H1 (cell line): Measurements from ENCODE around the gene GK2. TPM values are rescaled to one million over a fixed set of nuclear protein-coding genes. Genes with fewer than 3 reads are reported as not detected.

Experiments
- CTCF ChIA-PET: fragments of 300-600 bp; sonication (Branson Sonifier 250); formaldehyde crosslinking; loops from one replicate; lab custom pipeline; 2021; ENCODE audit not compliant: partially characterized antibody; lab: Charles Lee
- POLR2A ChIA-PET: fragments of 300-600 bp; sonication (Branson Sonifier 250); formaldehyde crosslinking; loops from one replicate; lab custom pipeline; 2021; ENCODE audit warnings: inconsistent platforms; ENCODE audit not compliant: partially characterized antibody; lab: Charles Lee
- DNase-seq, 2 experiments: peaks; one replicate each; pipeline versions ENCODE4 v3.0.0 to v3.0.0-alpha.2; 2010 to 2022; ENCODE audit warnings: low spot score in 2 of 2, low read depth in 1 of 2, mixed read lengths in 1 of 2
- FAIRE-seq: peaks from 2 replicates; lab custom pipeline; 2011; peaks lifted over from hg19 to GRCh38; lab: Jason Lieb, UNC
- H2AFZ ChIP-seq: 2 replicates; pipeline ENCODE4 v1.8.1; 2012; ENCODE audit warnings: low read length, inconsistent platforms
- H2AK5ac ChIP-seq: 2 replicates; pipeline ENCODE4 v1.6.1; 2013; ENCODE audit warnings: low read depth, low read length
- H2BK120ac ChIP-seq: replicated peaks from 2 replicates; pipeline ENCODE3; 2013; ENCODE audit warnings: low read depth, low read length, inconsistent platforms
- H2BK12ac ChIP-seq: 2 replicates; pipeline ENCODE4 v1.6.1; 2013; ENCODE audit warnings: low read depth, low read length
- H2BK15ac ChIP-seq: 2 replicates; pipeline ENCODE4 v1.6.1; 2013; ENCODE audit warnings: low read length
- H2BK20ac ChIP-seq: 2 replicates; pipeline ENCODE4 v1.6.1; 2013; ENCODE audit warnings: low read length
- H2BK5ac ChIP-seq: 2 replicates; pipeline ENCODE4 v1.6.1; 2013; ENCODE audit warnings: low read depth, low read length
- H3K14ac ChIP-seq: 2 replicates; pipeline ENCODE4 v1.6.1; 2013; ENCODE audit warnings: inconsistent platforms; ENCODE audit not compliant: insufficient read length
- H3K18ac ChIP-seq: 2 replicates; pipeline ENCODE4 v1.6.1; 2013; ENCODE audit warnings: low read length; ENCODE audit errors: extremely low read depth
- H3K23ac ChIP-seq: 2 replicates; pipeline ENCODE4 v1.6.1; 2013; ENCODE audit warnings: inconsistent platforms; ENCODE audit not compliant: insufficient read length
- H3K23me2 ChIP-seq: 2 replicates; pipeline ENCODE4 v1.6.1; 2013; ENCODE audit warnings: low read depth, low read length
- H3K27ac ChIP-seq: 2 replicates; pipeline ENCODE4 v1.6.1; 2011; ENCODE audit warnings: low read depth, low read length, inconsistent platforms
- H3K27me3 ChIP-seq, 4 experiments: replicated peaks in 1 of 4; 1 replicate in 1 of 4; 2 replicates in 3 of 4; pipeline versions ENCODE4 v1.6.1 to v1.8.1; 2011 to 2013; ENCODE audit warnings: low read length in 3 of 4, mild to moderate bottlenecking in 3 of 4, inconsistent platforms in 2 of 4, mixed read lengths in 2 of 4, moderate library complexity in 1 of 4; ENCODE audit not compliant: control insufficient read depth in 3 of 4, insufficient read depth in 3 of 4; ENCODE audit errors: extremely low read depth in 1 of 4
- H3K36me3 ChIP-seq, 4 experiments: 2 replicates each; pipeline versions ENCODE4 v1.6.1 to v1.8.1; 2011 to 2013; ENCODE audit warnings: mild to moderate bottlenecking in 4 of 4, low read length in 3 of 4, moderate library complexity in 2 of 4, control low read depth in 1 of 4, inconsistent platforms in 1 of 4; ENCODE audit not compliant: insufficient read depth in 4 of 4, control insufficient read depth in 2 of 4
- H3K4ac ChIP-seq: replicated peaks from 2 replicates; pipeline ENCODE3; 2013; ENCODE audit warnings: low read length, low read depth, mixed read lengths, inconsistent platforms; ENCODE audit not compliant: insufficient read length
- H3K4me1 ChIP-seq, 4 experiments: replicated peaks in 1 of 4; 1 replicate in 1 of 4; 2 replicates in 3 of 4; pipeline versions ENCODE4 v1.6.1 to v1.8.1; 2011 to 2013; ENCODE audit warnings: low read length in 3 of 4, inconsistent platforms in 2 of 4, mixed read lengths in 1 of 4; ENCODE audit not compliant: insufficient read depth in 4 of 4, control insufficient read depth in 3 of 4
- H3K4me2 ChIP-seq, 2 experiments: 2 replicates each; pipeline versions ENCODE4 v1.6.1 to v1.8.1; 2011 to 2013; ENCODE audit warnings: low read depth in 2 of 2, low read length in 2 of 2, control low read depth in 1 of 2, inconsistent platforms in 1 of 2, mild to moderate bottlenecking in 1 of 2; ENCODE audit not compliant: insufficient read depth in 1 of 2
- H3K4me3 ChIP-seq, 4 experiments: fragments of 200-600, 300-600 bp in 1 of 4; sonication (generic), shearing (Covaris generic), sonication (Bioruptor Twin) in 1 of 4; 2 replicates each; pipeline versions ENCODE4 v1.5.1 to v1.8.1; 2011 to 2016; ENCODE audit warnings: low read length in 4 of 4, low read depth in 3 of 4, control low read depth in 2 of 4, inconsistent platforms in 2 of 4, mild to moderate bottlenecking in 2 of 4, mixed read lengths in 1 of 4, moderate library complexity in 1 of 4; ENCODE audit not compliant: insufficient read depth in 2 of 4; ENCODE audit errors: extremely low read depth in 1 of 4
- H3K56ac ChIP-seq: replicated peaks from 2 replicates; pipeline ENCODE3; 2013; ENCODE audit warnings: low read depth, mild to moderate bottlenecking, mixed read lengths, low read length, inconsistent platforms; ENCODE audit not compliant: insufficient read length
- H3K79me1 ChIP-seq: 2 replicates; pipeline ENCODE4 v1.6.1; 2013; ENCODE audit warnings: low read depth, low read length, control low read depth
- H3K79me2 ChIP-seq, 2 experiments: 2 replicates each; pipeline versions ENCODE4 v1.6.1 to v1.8.1; 2012 to 2013; ENCODE audit warnings: low read length in 2 of 2, mild to moderate bottlenecking in 2 of 2, inconsistent platforms in 1 of 2; ENCODE audit not compliant: insufficient read depth in 2 of 2, control insufficient read depth in 1 of 2
- H3K9ac ChIP-seq, 4 experiments: replicated peaks in 1 of 4; 1 replicate in 1 of 4; 2 replicates in 3 of 4; pipeline versions ENCODE4 v1.6.1 to v1.8.1; 2011 to 2013; ENCODE audit warnings: low read depth in 3 of 4, low read length in 3 of 4, control low read depth in 2 of 4, mild to moderate bottlenecking in 2 of 4, moderate library complexity in 2 of 4, inconsistent platforms in 1 of 4; ENCODE audit errors: extremely low read depth in 1 of 4
- H3K9me3 ChIP-seq, 2 experiments: 2 replicates each; pipeline versions ENCODE4 v1.6.1 to v1.8.1; 2012 to 2013; ENCODE audit warnings: mild to moderate bottlenecking in 2 of 2, moderate library complexity in 2 of 2, control low read depth in 1 of 2, inconsistent platforms in 1 of 2, low read depth in 1 of 2, low read length in 1 of 2, mixed read lengths in 1 of 2; ENCODE audit not compliant: insufficient read depth in 2 of 2
- H4K20me1 ChIP-seq, 2 experiments: replicated peaks in 1 of 2; 2 replicates each; pipeline versions ENCODE3 to v1.8.1; 2011 to 2013; ENCODE audit warnings: inconsistent platforms in 2 of 2, low read length in 2 of 2, mild to moderate bottlenecking in 1 of 2; ENCODE audit not compliant: insufficient read depth in 2 of 2, control insufficient read depth in 1 of 2
- H4K5ac ChIP-seq: 2 replicates; pipeline ENCODE4 v1.6.1; 2013; ENCODE audit warnings: low read length, low read depth, mixed read lengths, inconsistent platforms; ENCODE audit not compliant: insufficient read length
- H4K8ac ChIP-seq: 2 replicates; pipeline ENCODE4 v1.8.0; 2013; ENCODE audit warnings: mild to moderate bottlenecking, moderate library complexity, low read length, inconsistent platforms; ENCODE audit not compliant: insufficient read depth; ENCODE audit errors: extremely low read depth
- H4K91ac ChIP-seq: replicated peaks from 2 replicates; pipeline ENCODE3; 2013; ENCODE audit warnings: low read length, mixed read lengths, inconsistent platforms; ENCODE audit not compliant: insufficient read length
- CTCF ChIP-seq, 3 experiments: IDR thresholded peaks; 1 replicate in 2 of 3; 2 replicates in 1 of 3; pipeline versions ENCODE4 v1.5.1 to v1.6.1; 2011; ENCODE audit warnings: low read length in 3 of 3, mild to moderate bottlenecking in 3 of 3, inconsistent platforms in 2 of 3, low read depth in 1 of 3, moderate library complexity in 1 of 3; ENCODE audit not compliant: insufficient read depth in 1 of 3; ENCODE audit errors: control extremely low read depth in 1 of 3
- TAF1 ChIP-seq: IDR thresholded peaks from 2 replicates; pipeline ENCODE4 v1.6.1; 2011; ENCODE audit warnings: mild to moderate bottlenecking, low read depth, low read length
- WGBS, 2 experiments: shearing (Covaris generic) in 1 of 2; methylation state at CpG; one replicate each; pipeline versions ENCODE4 v1.1.6 to v1.1.7; 2013 to 2015; ENCODE audit warnings: low lambda C conversion rate in 2 of 2, mixed read lengths in 2 of 2, inconsistent platforms in 1 of 2, low coverage in 1 of 2, missing lambda C conversion rate in 1 of 2; ENCODE audit not compliant: insufficient replicate concordance in 2 of 2, insufficient coverage in 1 of 2, insufficient read length in 1 of 2; ENCODE audit errors: extremely low coverage in 1 of 2, missing lambda C conversion rate in 1 of 2; 5-methylcytosine and 5-hydroxymethylcytosine counted together
- polyA plus RNA-seq, 7 experiments: library from polyadenylated mRNA; depleted of rRNA in 3 of 7; stranded (reverse) in 5 of 7; unstranded in 2 of 7; fragments of >200 nt in 5 of 7; fragments of 200-250 nt in 2 of 7; gene quantifications; 1 replicate in 5 of 7; 2 replicates in 1 of 7; 4 replicates in 1 of 7; pipeline versions ENCODE4 v1.2.1 to v1.2.3, GENCODE V29; 2011 to 2013; ENCODE audit warnings: missing spikeins in 2 of 7, mixed read lengths in 2 of 7
- total RNA-seq: library from RNA; stranded (reverse); fragmentation: NEBNext Ultra II Directional; extraction: Animal tissue kit (Norgen Biotek cat#: 25700); gene quantifications from 2 replicates; pipeline ENCODE4 v1.2.1, GENCODE V29; 2021

GK2 gene
- total and polyA plus RNA-seq, 2 of the 8 experiments (the other 6 are each of a cell fraction or from before 2014, with no cell fraction given) = not detected

DNA sequence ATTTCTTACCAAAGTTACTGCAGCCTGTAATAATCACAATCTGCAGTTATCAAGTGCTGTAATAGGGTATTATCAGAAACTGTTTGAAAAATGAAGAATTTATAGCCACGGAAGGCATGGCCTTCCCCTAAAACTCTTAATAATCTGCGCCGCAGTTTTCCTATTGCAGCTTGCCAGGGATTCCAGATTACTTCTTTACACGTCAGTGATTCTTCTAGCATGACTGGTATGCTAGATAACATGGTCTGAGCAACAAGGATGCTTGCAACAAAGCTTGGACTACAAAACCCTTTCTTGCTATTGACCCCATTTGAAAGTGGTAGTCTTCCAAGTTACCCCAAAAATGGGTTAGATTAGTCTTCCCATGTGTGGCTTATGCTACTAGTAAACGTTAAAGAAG, 47.2 kb upstream of the GK2 start:
- DNase-seq = no peak
- FAIRE-seq = no peak
- Histone ChIP-seq H3K9ac (no peak overlapping the region), H3K14ac (no peak overlapping the region), H2BK20ac (no peak overlapping the region), H2BK120ac (no peak overlapping the region), H4K8ac (no peak overlapping the region), H3K36me3 (no peaks in the 10 kb centered on the region), H3K4ac (no peak overlapping the region), H3K27ac (no peak overlapping the region), H3K18ac (no peak overlapping the region), H2AK5ac (no peak overlapping the region), H3K79me1 (no peaks in the 10 kb centered on the region), H3K4me2 (no peak overlapping the region), H3K4me3 (no peak overlapping the region), H3K23ac (no peak overlapping the region), H2AFZ (no peak overlapping the region), H3K23me2 (no peaks in the 10 kb centered on the region), H3K9me3 (no peaks in the 10 kb centered on the region), H2BK5ac (no peak overlapping the region), H3K4me1 (no peaks in the 10 kb centered on the region), H4K91ac (no peak overlapping the region), H3K27me3 (no peaks in the 10 kb centered on the region), H2BK12ac (no peak overlapping the region), H4K5ac (no peak overlapping the region), H3K56ac (no peak overlapping the region), H3K79me2 (no peaks in the 10 kb centered on the region), H2BK15ac (no peak overlapping the region), H4K20me1 (no peaks in the 10 kb centered on the region)
- ChIA-PET CTCF (no interaction called here), POLR2A (no interaction called here)
- TF ChIP-seq CTCF (IDR thresholded peaks at IDR 0.05; ENCODE audit: control extremely low read depth in 1 of 3, insufficient read depth in 1 of 3, low read depth in 1 of 3, low read length in 3 of 3) (no peak), TAF1 (no peak)
- WGBS, 2 experiments = 83% methylated on average over 5 of the region's 5 CpGs; no CpG with 5 or more reads in 1 of the 2 experiments
